H1 (cell line): Measurements from ENCODE around the gene KLHL29. TPM values are rescaled to one million over a fixed set of nuclear protein-coding genes. Genes with fewer than 3 reads are reported as not detected.

Experiments
- CTCF ChIA-PET: fragments of 300-600 bp; sonication (Branson Sonifier 250); formaldehyde crosslinking; loops from one replicate; lab custom pipeline; 2021; ENCODE audit not compliant: partially characterized antibody; lab: Charles Lee
- POLR2A ChIA-PET: fragments of 300-600 bp; sonication (Branson Sonifier 250); formaldehyde crosslinking; loops from one replicate; lab custom pipeline; 2021; ENCODE audit warnings: inconsistent platforms; ENCODE audit not compliant: partially characterized antibody; lab: Charles Lee
- DNase-seq, 2 experiments: peaks; one replicate each; pipeline versions ENCODE4 v3.0.0 to v3.0.0-alpha.2; 2010 to 2022; ENCODE audit warnings: low spot score in 2 of 2, low read depth in 1 of 2, mixed read lengths in 1 of 2
- FAIRE-seq: peaks from 2 replicates; lab custom pipeline; 2011; peaks lifted over from hg19 to GRCh38; lab: Jason Lieb, UNC
- H2AFZ ChIP-seq: 2 replicates; pipeline ENCODE4 v1.8.1; 2012; ENCODE audit warnings: low read length, inconsistent platforms
- H2AK5ac ChIP-seq: 2 replicates; pipeline ENCODE4 v1.6.1; 2013; ENCODE audit warnings: low read depth, low read length
- H2BK120ac ChIP-seq: replicated peaks from 2 replicates; pipeline ENCODE3; 2013; ENCODE audit warnings: low read depth, low read length, inconsistent platforms
- H2BK12ac ChIP-seq: 2 replicates; pipeline ENCODE4 v1.6.1; 2013; ENCODE audit warnings: low read depth, low read length
- H2BK15ac ChIP-seq: 2 replicates; pipeline ENCODE4 v1.6.1; 2013; ENCODE audit warnings: low read length
- H2BK20ac ChIP-seq: 2 replicates; pipeline ENCODE4 v1.6.1; 2013; ENCODE audit warnings: low read length
- H2BK5ac ChIP-seq: 2 replicates; pipeline ENCODE4 v1.6.1; 2013; ENCODE audit warnings: low read depth, low read length
- H3K14ac ChIP-seq: 2 replicates; pipeline ENCODE4 v1.6.1; 2013; ENCODE audit warnings: inconsistent platforms; ENCODE audit not compliant: insufficient read length
- H3K18ac ChIP-seq: 2 replicates; pipeline ENCODE4 v1.6.1; 2013; ENCODE audit warnings: low read length; ENCODE audit errors: extremely low read depth
- H3K23ac ChIP-seq: 2 replicates; pipeline ENCODE4 v1.6.1; 2013; ENCODE audit warnings: inconsistent platforms; ENCODE audit not compliant: insufficient read length
- H3K23me2 ChIP-seq: 2 replicates; pipeline ENCODE4 v1.6.1; 2013; ENCODE audit warnings: low read depth, low read length
- H3K27ac ChIP-seq: 2 replicates; pipeline ENCODE4 v1.6.1; 2011; ENCODE audit warnings: low read depth, low read length, inconsistent platforms
- H3K27me3 ChIP-seq, 4 experiments: replicated peaks in 1 of 4; 1 replicate in 1 of 4; 2 replicates in 3 of 4; pipeline versions ENCODE4 v1.6.1 to v1.8.1; 2011 to 2013; ENCODE audit warnings: low read length in 3 of 4, mild to moderate bottlenecking in 3 of 4, inconsistent platforms in 2 of 4, mixed read lengths in 2 of 4, moderate library complexity in 1 of 4; ENCODE audit not compliant: control insufficient read depth in 3 of 4, insufficient read depth in 3 of 4; ENCODE audit errors: extremely low read depth in 1 of 4
- H3K36me3 ChIP-seq, 4 experiments: 2 replicates each; pipeline versions ENCODE4 v1.6.1 to v1.8.1; 2011 to 2013; ENCODE audit warnings: mild to moderate bottlenecking in 4 of 4, low read length in 3 of 4, moderate library complexity in 2 of 4, control low read depth in 1 of 4, inconsistent platforms in 1 of 4; ENCODE audit not compliant: insufficient read depth in 4 of 4, control insufficient read depth in 2 of 4
- H3K4ac ChIP-seq: replicated peaks from 2 replicates; pipeline ENCODE3; 2013; ENCODE audit warnings: low read length, low read depth, mixed read lengths, inconsistent platforms; ENCODE audit not compliant: insufficient read length
- H3K4me1 ChIP-seq, 4 experiments: replicated peaks in 1 of 4; 1 replicate in 1 of 4; 2 replicates in 3 of 4; pipeline versions ENCODE4 v1.6.1 to v1.8.1; 2011 to 2013; ENCODE audit warnings: low read length in 3 of 4, inconsistent platforms in 2 of 4, mixed read lengths in 1 of 4; ENCODE audit not compliant: insufficient read depth in 4 of 4, control insufficient read depth in 3 of 4
- H3K4me2 ChIP-seq, 2 experiments: 2 replicates each; pipeline versions ENCODE4 v1.6.1 to v1.8.1; 2011 to 2013; ENCODE audit warnings: low read depth in 2 of 2, low read length in 2 of 2, control low read depth in 1 of 2, inconsistent platforms in 1 of 2, mild to moderate bottlenecking in 1 of 2; ENCODE audit not compliant: insufficient read depth in 1 of 2
- H3K4me3 ChIP-seq, 4 experiments: fragments of 200-600, 300-600 bp in 1 of 4; sonication (generic), shearing (Covaris generic), sonication (Bioruptor Twin) in 1 of 4; 2 replicates each; pipeline versions ENCODE4 v1.5.1 to v1.8.1; 2011 to 2016; ENCODE audit warnings: low read length in 4 of 4, low read depth in 3 of 4, control low read depth in 2 of 4, inconsistent platforms in 2 of 4, mild to moderate bottlenecking in 2 of 4, mixed read lengths in 1 of 4, moderate library complexity in 1 of 4; ENCODE audit not compliant: insufficient read depth in 2 of 4; ENCODE audit errors: extremely low read depth in 1 of 4
- H3K56ac ChIP-seq: replicated peaks from 2 replicates; pipeline ENCODE3; 2013; ENCODE audit warnings: low read depth, mild to moderate bottlenecking, mixed read lengths, low read length, inconsistent platforms; ENCODE audit not compliant: insufficient read length
- H3K79me1 ChIP-seq: 2 replicates; pipeline ENCODE4 v1.6.1; 2013; ENCODE audit warnings: low read depth, low read length, control low read depth
- H3K79me2 ChIP-seq, 2 experiments: 2 replicates each; pipeline versions ENCODE4 v1.6.1 to v1.8.1; 2012 to 2013; ENCODE audit warnings: low read length in 2 of 2, mild to moderate bottlenecking in 2 of 2, inconsistent platforms in 1 of 2; ENCODE audit not compliant: insufficient read depth in 2 of 2, control insufficient read depth in 1 of 2
- H3K9ac ChIP-seq, 4 experiments: replicated peaks in 1 of 4; 1 replicate in 1 of 4; 2 replicates in 3 of 4; pipeline versions ENCODE4 v1.6.1 to v1.8.1; 2011 to 2013; ENCODE audit warnings: low read depth in 3 of 4, low read length in 3 of 4, control low read depth in 2 of 4, mild to moderate bottlenecking in 2 of 4, moderate library complexity in 2 of 4, inconsistent platforms in 1 of 4; ENCODE audit errors: extremely low read depth in 1 of 4
- H3K9me3 ChIP-seq, 2 experiments: 2 replicates each; pipeline versions ENCODE4 v1.6.1 to v1.8.1; 2012 to 2013; ENCODE audit warnings: mild to moderate bottlenecking in 2 of 2, moderate library complexity in 2 of 2, control low read depth in 1 of 2, inconsistent platforms in 1 of 2, low read depth in 1 of 2, low read length in 1 of 2, mixed read lengths in 1 of 2; ENCODE audit not compliant: insufficient read depth in 2 of 2
- H4K20me1 ChIP-seq, 2 experiments: replicated peaks in 1 of 2; 2 replicates each; pipeline versions ENCODE3 to v1.8.1; 2011 to 2013; ENCODE audit warnings: inconsistent platforms in 2 of 2, low read length in 2 of 2, mild to moderate bottlenecking in 1 of 2; ENCODE audit not compliant: insufficient read depth in 2 of 2, control insufficient read depth in 1 of 2
- H4K5ac ChIP-seq: 2 replicates; pipeline ENCODE4 v1.6.1; 2013; ENCODE audit warnings: low read length, low read depth, mixed read lengths, inconsistent platforms; ENCODE audit not compliant: insufficient read length
- H4K8ac ChIP-seq: 2 replicates; pipeline ENCODE4 v1.8.0; 2013; ENCODE audit warnings: mild to moderate bottlenecking, moderate library complexity, low read length, inconsistent platforms; ENCODE audit not compliant: insufficient read depth; ENCODE audit errors: extremely low read depth
- H4K91ac ChIP-seq: replicated peaks from 2 replicates; pipeline ENCODE3; 2013; ENCODE audit warnings: low read length, mixed read lengths, inconsistent platforms; ENCODE audit not compliant: insufficient read length
- CEBPB ChIP-seq: IDR thresholded peaks from 2 replicates; pipeline ENCODE4 v1.6.1; 2012; ENCODE audit warnings: low read depth, low read length
- CHD1 ChIP-seq: IDR thresholded peaks from 2 replicates; pipeline ENCODE4 v1.6.1; 2012; ENCODE audit warnings: low read depth, low read length, improper control_type of control experiment
- KDM4A ChIP-seq: IDR thresholded peaks from one replicate; pipeline ENCODE4 v1.7.1; 2012; ENCODE audit warnings: low read depth, mild to moderate bottlenecking, moderate library complexity, low read length, inconsistent platforms; ENCODE audit not compliant: severe bottlenecking
- NANOG ChIP-seq: IDR thresholded peaks from 2 replicates; pipeline ENCODE4 v1.6.1; 2011; ENCODE audit warnings: low read length, low read depth, mild to moderate bottlenecking, inconsistent platforms; ENCODE audit not compliant: insufficient read depth, poor library complexity, severe bottlenecking
- SUZ12 ChIP-seq: fragments of 200-600 bp; sonication (generic); IDR thresholded peaks from 2 replicates; pipeline ENCODE4 v1.6.1; 2012; ENCODE audit warnings: mild to moderate bottlenecking, inconsistent platforms, low read length, moderate library complexity, mixed read lengths
- WGBS, 2 experiments: shearing (Covaris generic) in 1 of 2; methylation state at CpG; one replicate each; pipeline versions ENCODE4 v1.1.6 to v1.1.7; 2013 to 2015; ENCODE audit warnings: low lambda C conversion rate in 2 of 2, mixed read lengths in 2 of 2, inconsistent platforms in 1 of 2, low coverage in 1 of 2, missing lambda C conversion rate in 1 of 2; ENCODE audit not compliant: insufficient replicate concordance in 2 of 2, insufficient coverage in 1 of 2, insufficient read length in 1 of 2; ENCODE audit errors: extremely low coverage in 1 of 2, missing lambda C conversion rate in 1 of 2; 5-methylcytosine and 5-hydroxymethylcytosine counted together
- polyA plus RNA-seq, 7 experiments: library from polyadenylated mRNA; depleted of rRNA in 3 of 7; stranded (reverse) in 5 of 7; unstranded in 2 of 7; fragments of >200 nt in 5 of 7; fragments of 200-250 nt in 2 of 7; gene quantifications; 1 replicate in 5 of 7; 2 replicates in 1 of 7; 4 replicates in 1 of 7; pipeline versions ENCODE4 v1.2.1 to v1.2.3, GENCODE V29; 2011 to 2013; ENCODE audit warnings: missing spikeins in 2 of 7, mixed read lengths in 2 of 7
- total RNA-seq: library from RNA; stranded (reverse); fragmentation: NEBNext Ultra II Directional; extraction: Animal tissue kit (Norgen Biotek cat#: 25700); gene quantifications from 2 replicates; pipeline ENCODE4 v1.2.1, GENCODE V29; 2021

The KLHL29 gene
- total and polyA plus RNA-seq, 2 of the 8 experiments (the other 6 are each of a cell fraction or from before 2014, with no cell fraction given) = 1.1 to 4.7 TPM

- no peak overlapping the region for H3K4me2 ChIP-seq
- ChIA-PET POLR2A (no interaction called here), CTCF (no interaction called here)
- H3K14ac ChIP-seq = no peak overlapping the region
- H2AFZ ChIP-seq = peak overlapping the region; percentile 70; the same call in 1 of the 2 replicates
- H3K27me3 ChIP-seq = peaks cover 11 to 37% (median 29%) of the 10 kb centered on the region in 4 experiments
- H2BK20ac ChIP-seq = no peak overlapping the region
- TF ChIP-seq CEBPB = 0 out of 2 replicates have a peak, but pooled peaks have one; percentile 1
- TF ChIP-seq KDM4A = no peak
- no peak for TF ChIP-seq NANOG
- no peak for TF ChIP-seq CHD1
- no peak for TF ChIP-seq SUZ12
- TF ChIP-seq, all 59 proteins: peak for 1
- Histone ChIP-seq H3K4me1 (peaks cover 0 to 4% (median 0%) of the 10 kb centered on the region in 4 experiments; a peak in 1 of 7 replicates), H3K18ac (no peak overlapping the region), H3K23me2 (peaks cover 4% of the 10 kb centered on the region), H3K36me3 (no peaks in the 10 kb centered on the region), H3K27ac (no peak overlapping the region), H4K20me1 (no peaks in the 10 kb centered on the region), H2AK5ac (no peak overlapping the region), H3K56ac (no peak overlapping the region), H4K91ac (no peak overlapping the region), H2BK12ac (no peak overlapping the region), H2BK120ac (no peak overlapping the region), H4K8ac (no peak overlapping the region), H2BK15ac (0 out of 2 replicates have a peak overlapping the region, but pooled peaks have one; percentile 5), H3K79me1 (no peaks in the 10 kb centered on the region), H2BK5ac (no peak overlapping the region), H3K23ac (no peak overlapping the region), H3K4me3 (no peak overlapping the region), H3K79me2 (no peaks in the 10 kb centered on the region), H3K4ac (no peak overlapping the region), H3K9ac (no peak overlapping the region), H3K9me3 (no peaks in the 10 kb centered on the region), H4K5ac (no peak overlapping the region)
- 81% methylated on average over 6 of the region's 6 CpGs; no CpG with 5 or more reads in 1 of the 2 experiments for WGBS, 2 experiments
- DNase-seq = no peak
- FAIRE-seq = no peak
These were observed 3.9 kb upstream of the KLHL29 start for GRCh38 chr2:23381084-23381483.
